ENCODE data around the gene CAV1.

The CAV1 gene

GRCh38 chr7:116578526-116578925 lies 53.7 kb downstream of the CAV1 start:
- no peak for TF ChIP-seq CTCF (conservative IDR thresholded peaks at IDR 0.05)
- H3K27ac ChIP-seq: no peak overlapping the region

DNA sequence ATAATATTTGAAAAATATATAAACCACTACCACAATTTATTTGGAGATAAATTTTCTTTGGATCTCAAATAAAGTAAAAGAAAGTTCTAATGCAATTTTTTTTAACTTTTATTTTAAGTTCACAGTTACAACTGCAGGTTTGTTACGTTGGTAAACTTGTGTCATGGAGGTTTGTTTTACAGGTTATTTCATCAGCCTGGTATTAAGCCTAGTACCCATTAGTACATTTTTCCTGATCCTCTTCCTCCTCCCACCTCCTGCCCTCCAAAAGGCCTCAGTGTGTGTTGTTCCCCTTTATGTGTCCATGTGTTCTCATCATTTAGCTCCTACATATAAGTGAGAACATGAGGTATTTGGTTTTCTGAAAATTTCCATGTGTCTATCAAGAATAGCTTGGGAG lies 54.5 kb downstream of the CAV1 start:
- TF ChIP-seq CTCF (conservative IDR thresholded peaks at IDR 0.05): no peak
- H3K27ac ChIP-seq: no peak overlapping the region

- H3K27ac ChIP-seq: no peak overlapping the region
- no peak for TF ChIP-seq CTCF (conservative IDR thresholded peaks at IDR 0.05)
Measured at GRCh38 chr7:116579835-116580234, 55.0 kb downstream of the CAV1 start.

DNA sequence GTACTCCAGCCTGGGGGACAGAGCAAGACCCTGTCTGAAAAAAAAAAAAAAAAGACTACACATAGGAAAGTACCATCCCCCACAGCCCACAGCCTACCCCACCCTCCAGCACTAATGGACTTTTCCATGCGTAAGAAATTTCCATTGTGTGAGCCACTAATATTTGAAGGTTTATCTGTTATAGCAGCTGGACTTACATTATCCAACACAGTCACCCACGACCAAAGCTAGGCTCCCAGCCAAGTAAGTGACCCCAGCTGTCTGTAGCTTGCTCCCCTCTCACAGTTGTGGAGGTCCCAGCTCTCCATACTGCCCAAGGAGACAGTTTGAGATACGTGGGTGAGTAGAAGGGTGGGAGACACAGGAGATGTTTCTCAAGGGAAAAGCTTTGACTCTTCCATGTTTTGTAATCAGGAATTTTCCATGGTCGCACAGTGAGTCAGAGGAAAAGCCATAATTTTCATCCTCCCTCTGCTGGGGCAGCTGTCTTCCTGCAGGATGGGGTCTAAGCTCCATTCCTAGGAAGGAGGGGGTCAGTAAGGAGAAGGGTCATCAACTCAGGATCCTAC lies 57.4 kb downstream of the CAV1 start:
- no peak for TF ChIP-seq CTCF (conservative IDR thresholded peaks at IDR 0.05)
- H3K27ac ChIP-seq: no peak overlapping the region

- no peak overlapping the region for H3K27ac ChIP-seq
- no peak for TF ChIP-seq CTCF (conservative IDR thresholded peaks at IDR 0.05)
Measured at GRCh38 chr7:116582806-116583444, 58.1 kb downstream of the CAV1 start.

- H3K27ac ChIP-seq: no peak overlapping the region
- no peak for TF ChIP-seq CTCF (conservative IDR thresholded peaks at IDR 0.05)
Measured at GRCh38 chr7:116583653-116584052, 58.8 kb downstream of the CAV1 start.

- no peak overlapping the region for H3K27ac ChIP-seq
- no peak for TF ChIP-seq CTCF (conservative IDR thresholded peaks at IDR 0.05)
Measured at GRCh38 chr7:116584721-116585120, 59.9 kb downstream of the CAV1 start.
